ENCODE data around the gene ZNF710. TPM values are rescaled to one million over a fixed set of nuclear protein-coding genes. Genes with fewer than 3 reads are reported as not detected.

The ZNF710 gene
- total RNA-seq, 3 donors from 2014 or later (not counting 1 experiment from before 2014, with no cell fraction given), result 26.5 to 43.1 (median 26.6) TPM

- 94% methylated on average over 6 of the region's 6 CpGs for WGBS (ENCODE audit: insufficient coverage)
- H3K4me1 Mint-ChIP-seq, result peaks cover 73 to 83% of the 10 kb centered on the region in 2 donors
- peaks cover 77% of the 10 kb centered on the region for H3K4me1 ChIP-seq (ENCODE audit: control insufficient read depth, insufficient read depth, low read length)
Measured at GRCh38 chr15:90033448-90033847, 32.3 kb downstream of the ZNF710 start.

GRCh38 chr15:90035095-90035839 is 34.1 kb downstream of the ZNF710 start:
- H3K27ac Mint-ChIP-seq, result peak overlapping the region; percentile 88 to 92
- Histone ChIP-seq H3K27me3 (ENCODE audit: control insufficient read depth, insufficient read depth, low read length) (no peaks in the 10 kb centered on the region), H3K4me1 (ENCODE audit: control insufficient read depth, insufficient read depth, low read length) (peaks cover 87% of the 10 kb centered on the region), H3K27ac (ENCODE audit: low read length) (peak overlapping the region; percentile 89), H3K4me3 (ENCODE audit: low read length) (no peak overlapping the region), H3K9me3 (ENCODE audit: control insufficient read depth, insufficient read depth, low read length) (no peaks in the 10 kb centered on the region), H3K36me3 (ENCODE audit: control insufficient read depth, insufficient read depth, low read length) (no peaks in the 10 kb centered on the region)
- peak; percentile 53 to 80 (median 74) for ATAC-seq
- H3K36me3 Mint-ChIP-seq, result no peaks in the 10 kb centered on the region
- TF ChIP-seq CTCF (IDR thresholded peaks at IDR 0.05), result no peak
- DNase-seq, result peak; percentile 39 to 80
- no peaks in the 10 kb centered on the region for H3K27me3 Mint-ChIP-seq (ENCODE audit: low read depth in 2 of 2)
- no peaks in the 10 kb centered on the region for H3K9me3 Mint-ChIP-seq
- H3K4me3 Mint-ChIP-seq, result peak overlapping the region; percentile 78
- 63% methylated on average over 19 of the region's 19 CpGs for WGBS (ENCODE audit: insufficient coverage)
- peaks cover 78 to 89% of the 10 kb centered on the region in 2 donors for H3K4me1 Mint-ChIP-seq
- intact Hi-C loops (cut with micrococcal nuclease), result loop anchor here (2.0 to 10.0 kb wide), 4 partner anchors 20 to 370 kb away; partner anchors contain the start of genes CIB1 and GDPGP1

More at GRCh38 chr15:90033448-90033847, 32.3 kb downstream of the ZNF710 start:
- Mint-ChIP-seq H3K36me3 (no peaks in the 10 kb centered on the region), H3K27me3 (ENCODE audit: low read depth in 2 of 2) (no peaks in the 10 kb centered on the region), H3K4me3 (peak overlapping the region; percentile 78), H3K9me3 (no peaks in the 10 kb centered on the region), H3K27ac (peak overlapping the region; percentile 88 to 92)
- intact Hi-C loops (cut with micrococcal nuclease), result loop anchor here (10.0 kb wide), 1 partner anchor 371 kb away; no protein-coding TSS in a partner anchor
- H3K27ac ChIP-seq (ENCODE audit: low read length), result peak overlapping the region; percentile 24
- no peaks in the 10 kb centered on the region for H3K9me3 ChIP-seq (ENCODE audit: control insufficient read depth, insufficient read depth, low read length)
- no peaks in the 10 kb centered on the region for H3K27me3 ChIP-seq (ENCODE audit: control insufficient read depth, insufficient read depth, low read length)
- no peaks in the 10 kb centered on the region for H3K36me3 ChIP-seq (ENCODE audit: control insufficient read depth, insufficient read depth, low read length)
- DNase-seq (no peak), ATAC-seq (no peak)
- no peak overlapping the region for H3K4me3 ChIP-seq (ENCODE audit: low read length)
- TF ChIP-seq CTCF (IDR thresholded peaks at IDR 0.05), result no peak

GRCh38 chr15:90035840-90036230 is 34.7 kb downstream of the ZNF710 start:
- WGBS (ENCODE audit: insufficient coverage), result 54% methylated on average over 10 of the region's 10 CpGs
- H3K27me3 ChIP-seq (ENCODE audit: control insufficient read depth, insufficient read depth, low read length), result no peaks in the 10 kb centered on the region
- no peak for DNase-seq
- peaks cover 88% of the 10 kb centered on the region for H3K4me1 ChIP-seq (ENCODE audit: control insufficient read depth, insufficient read depth, low read length)
- no peak overlapping the region for H3K4me3 ChIP-seq (ENCODE audit: low read length)
- intact Hi-C loops (cut with micrococcal nuclease), result loop anchor here (2.0 to 10.0 kb wide), 4 partner anchors 21 to 369 kb away; partner anchors contain the start of genes CIB1 and GDPGP1
- Mint-ChIP-seq H3K4me1 (peaks cover 83 to 91% of the 10 kb centered on the region in 2 donors), H3K27me3 (ENCODE audit: low read depth in 2 of 2) (no peaks in the 10 kb centered on the region), H3K36me3 (no peaks in the 10 kb centered on the region), H3K27ac (peak overlapping the region; percentile 88 to 92), H3K9me3 (no peaks in the 10 kb centered on the region), H3K4me3 (peak overlapping the region; percentile 78)
- ATAC-seq, result no peak
- TF ChIP-seq CTCF (IDR thresholded peaks at IDR 0.05), result no peak
- no peaks in the 10 kb centered on the region for H3K9me3 ChIP-seq (ENCODE audit: control insufficient read depth, insufficient read depth, low read length)
- no peaks in the 10 kb centered on the region for H3K36me3 ChIP-seq (ENCODE audit: control insufficient read depth, insufficient read depth, low read length)
- peak overlapping the region; percentile 89 for H3K27ac ChIP-seq (ENCODE audit: low read length)
